Stimulated activated CD4-positive, alpha-beta T cell treated with anti-CD3 and anti-CD28 coated beads, Interleukin-15, amount 100 ng/mL, for 48 hours (primary cell): Measurements from ENCODE around the gene GPR17.

Experiments
- DNase-seq, 2 donors: peaks; one replicate each; pipeline ENCODE4 v3.0.0-alpha.2; 2020; ENCODE audit warnings: low read depth in 2 of 2

The GPR17 gene

DNA sequence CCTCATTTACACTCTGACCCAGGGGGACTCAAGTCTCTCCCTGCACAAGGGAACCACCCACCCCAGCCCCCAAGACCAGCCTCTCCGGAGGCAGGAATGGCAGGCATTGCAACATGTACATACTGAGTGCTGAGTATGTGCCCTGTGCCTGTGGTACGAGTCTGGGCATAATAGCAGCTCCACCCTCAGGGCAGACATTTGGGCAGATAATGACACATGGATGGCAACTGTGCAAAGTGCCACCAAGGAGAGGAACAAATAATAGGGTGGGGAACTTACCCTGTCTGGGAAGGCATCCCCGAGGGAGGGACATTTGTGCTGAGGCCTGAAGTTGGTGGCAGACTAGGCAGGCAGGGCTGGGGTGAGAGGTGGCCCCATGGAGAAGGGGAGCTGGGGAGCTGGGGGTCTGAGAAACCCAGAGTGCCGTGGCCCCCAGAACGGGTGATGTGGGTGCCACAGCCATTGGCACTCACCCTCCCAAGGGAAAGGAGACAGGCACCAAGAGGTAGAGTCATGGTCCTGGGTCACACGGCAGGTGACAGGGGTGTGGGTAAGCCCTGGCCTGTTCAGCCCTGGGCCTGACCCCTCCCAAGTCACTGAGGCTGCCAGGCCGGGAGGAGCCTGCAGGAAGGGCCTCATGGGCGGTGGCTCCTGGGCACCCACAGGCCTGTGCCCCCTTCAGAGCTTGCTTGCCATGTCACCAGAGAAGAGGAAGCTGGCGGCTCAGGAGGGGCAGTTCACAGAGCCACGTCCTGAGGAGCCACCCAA lies 15.7 kb upstream of the GPR17 start:
- DNase-seq: no peak

DNA sequence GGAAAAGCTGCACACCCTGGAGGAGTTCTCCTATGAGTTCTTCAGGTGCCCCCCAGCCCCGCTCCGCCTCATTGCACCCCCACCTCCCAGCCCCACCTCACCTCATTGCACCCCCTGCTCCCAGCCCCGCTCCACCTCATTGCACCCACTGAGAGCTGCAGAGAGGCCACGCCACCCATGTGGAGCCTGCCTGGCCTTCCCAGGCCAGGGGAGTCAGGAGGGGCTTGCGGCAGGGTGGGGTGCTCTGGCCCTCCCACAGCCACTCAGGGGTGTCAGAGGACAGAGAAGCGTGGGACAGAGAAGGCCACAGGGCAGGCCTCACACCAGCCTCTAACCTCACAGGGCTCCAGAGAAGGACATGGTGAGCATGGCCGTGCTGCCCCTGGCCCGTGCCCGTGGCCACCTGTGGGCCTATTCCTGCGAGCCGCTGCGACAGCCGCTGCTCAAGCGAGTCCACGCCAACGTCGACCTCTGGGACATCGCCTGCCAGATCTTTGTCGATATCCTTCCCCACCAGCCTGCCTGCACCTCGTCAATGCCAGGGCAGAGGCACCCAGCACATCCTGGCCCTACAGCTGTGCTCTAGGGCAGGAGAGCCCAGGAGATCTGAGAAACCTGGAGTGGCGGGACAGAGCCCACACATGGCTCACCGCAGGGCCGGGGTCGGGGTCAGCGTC lies 15.0 kb upstream of the GPR17 start:
- DNase-seq: no peak

DNA sequence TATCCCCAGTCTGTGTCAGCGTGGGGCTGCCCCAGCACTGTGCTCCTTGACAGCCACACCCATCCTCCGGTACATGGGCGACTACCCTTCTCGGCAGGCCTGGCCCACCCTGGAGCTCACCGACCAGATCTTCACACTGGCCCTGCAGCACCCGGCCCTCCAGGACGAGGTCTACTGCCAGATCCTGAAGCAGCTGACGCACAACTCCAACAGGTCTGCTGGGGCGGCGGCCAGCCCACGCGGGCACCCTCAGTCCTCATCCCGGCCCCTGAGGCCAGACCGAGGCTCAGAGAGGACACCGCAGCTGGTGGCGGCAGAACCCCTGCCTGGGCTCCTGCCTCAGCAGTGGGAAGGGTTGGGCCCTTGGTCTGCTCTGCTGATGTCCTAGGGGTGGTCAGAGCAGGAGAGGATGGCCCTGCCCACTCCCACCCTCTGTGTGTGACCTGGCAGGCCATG lies 14.4 kb upstream of the GPR17 start:
- no peak for DNase-seq

DNA sequence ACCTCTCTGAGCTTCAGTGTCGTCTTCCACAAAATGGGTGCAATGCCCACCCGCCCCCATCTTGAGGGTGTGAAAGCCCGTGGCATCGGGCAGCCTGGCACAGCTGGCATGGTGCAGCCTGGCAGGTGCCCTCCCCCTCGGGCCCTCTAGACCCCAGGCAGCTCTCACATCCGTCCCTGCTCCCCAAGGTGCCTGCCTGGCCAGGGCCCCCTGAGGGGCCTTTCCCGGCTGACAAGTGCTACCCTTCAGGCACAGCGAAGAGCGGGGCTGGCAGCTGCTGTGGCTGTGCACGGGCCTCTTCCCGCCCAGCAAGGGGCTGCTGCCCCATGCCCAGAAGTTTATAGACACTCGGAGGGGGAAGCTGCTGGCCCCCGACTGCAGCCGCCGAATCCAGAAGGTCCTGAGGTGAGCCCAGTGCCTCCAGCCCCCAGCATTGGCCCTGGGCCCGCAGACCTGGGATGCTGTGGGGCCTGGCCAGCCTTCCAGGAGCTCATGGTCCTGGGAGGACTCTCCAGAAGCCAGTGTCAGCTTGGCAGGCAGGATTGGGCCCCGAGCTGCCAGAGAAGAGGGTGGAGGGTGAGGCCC lies 13.9 kb upstream of the GPR17 start:
- no peak for DNase-seq

DNA sequence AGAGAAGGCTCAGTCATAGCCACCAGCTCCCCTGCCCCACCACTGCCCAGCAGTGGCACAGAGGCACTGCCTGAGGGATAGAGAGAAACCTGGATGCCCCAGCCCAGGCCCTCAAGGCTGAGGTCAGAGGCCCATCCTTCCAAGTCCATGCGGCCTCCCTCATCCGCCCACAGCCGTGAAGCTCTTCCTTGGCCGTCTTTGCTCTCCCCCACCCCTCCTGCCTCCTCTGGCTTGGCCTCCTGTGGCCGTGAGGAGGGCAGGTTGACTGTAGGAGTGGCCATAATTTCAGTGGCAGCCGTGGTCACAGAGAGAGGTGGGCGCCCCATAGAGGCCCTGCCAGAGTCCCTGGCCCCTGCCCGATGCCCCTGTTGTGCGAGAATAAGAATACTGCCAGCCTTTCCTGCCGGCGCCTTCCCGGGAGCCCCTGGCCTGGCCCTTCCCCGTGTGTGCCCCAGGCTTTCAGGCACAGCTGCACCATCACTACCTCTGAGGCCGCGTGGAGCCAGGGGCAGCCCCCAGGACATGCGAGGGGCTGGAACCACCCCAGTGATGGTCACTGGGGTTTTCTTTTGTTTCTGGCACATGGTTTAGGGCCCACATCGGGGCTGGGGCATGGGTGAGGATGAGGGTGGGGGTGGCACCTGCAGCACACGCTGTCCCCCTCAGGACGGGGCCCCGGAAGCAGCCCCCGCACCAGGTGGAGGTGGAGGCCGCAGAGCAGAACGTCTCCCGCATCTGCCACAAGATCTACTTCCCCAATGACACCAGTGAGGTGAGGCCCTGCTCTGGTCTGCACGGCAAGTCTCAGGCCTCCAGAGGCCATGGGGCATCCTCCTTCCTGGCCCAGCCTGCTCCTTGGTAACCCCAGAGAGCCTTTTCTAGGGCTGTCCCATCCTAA lies 13.1 kb upstream of the GPR17 start:
- DNase-seq: no peak

DNA sequence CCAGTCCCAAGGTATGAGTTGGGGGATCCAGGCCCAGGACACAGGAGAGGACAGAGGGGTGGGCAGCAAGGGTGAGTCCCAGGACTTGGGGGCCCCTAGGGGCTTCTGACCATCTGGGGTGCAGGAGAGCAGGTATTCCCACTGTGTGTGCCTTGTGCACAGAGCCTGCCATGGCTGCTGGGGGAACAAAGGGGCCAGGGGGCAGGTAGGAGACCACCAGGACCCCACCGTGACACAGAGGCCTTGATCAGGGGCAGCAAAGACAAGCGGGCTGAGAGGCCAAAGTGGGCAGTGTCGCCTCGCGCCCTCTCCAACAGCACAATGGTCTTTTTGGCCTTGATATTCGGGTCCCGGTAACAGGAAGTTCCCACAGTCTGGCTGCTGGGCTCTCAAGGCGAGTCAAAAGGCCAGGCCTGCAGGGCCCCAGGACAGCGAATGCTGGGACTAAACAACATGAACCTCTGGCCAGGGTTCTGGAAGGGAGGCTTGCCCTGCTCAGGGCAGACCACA lies 12.3 kb upstream of the GPR17 start:
- DNase-seq: no peak

DNA sequence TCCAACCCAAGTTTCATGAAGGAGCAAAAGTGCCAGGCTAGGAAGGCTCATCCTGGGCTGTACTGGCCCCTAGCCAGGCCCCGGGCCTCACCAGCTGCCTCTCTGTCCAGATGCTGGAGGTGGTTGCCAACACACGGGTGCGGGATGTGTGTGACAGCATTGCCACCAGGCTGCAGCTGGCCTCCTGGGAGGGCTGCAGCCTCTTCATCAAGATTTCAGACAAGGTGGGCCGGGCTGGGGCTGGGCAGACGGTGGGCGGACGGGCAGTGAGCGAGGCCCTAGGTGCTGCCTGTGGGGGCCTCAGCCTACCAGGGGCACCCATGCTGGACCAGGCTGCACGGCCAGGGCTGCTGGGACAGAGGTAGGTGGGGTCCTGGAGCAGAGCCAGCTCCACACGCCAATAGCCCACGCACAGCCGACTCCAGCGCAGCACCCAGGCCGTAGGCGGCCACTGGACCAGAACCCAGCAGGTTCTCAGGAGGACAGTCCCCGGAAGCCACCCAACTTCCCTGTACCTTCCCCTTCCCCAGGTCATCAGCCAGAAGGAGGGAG lies 11.8 kb upstream of the GPR17 start:
- no peak for DNase-seq

DNA sequence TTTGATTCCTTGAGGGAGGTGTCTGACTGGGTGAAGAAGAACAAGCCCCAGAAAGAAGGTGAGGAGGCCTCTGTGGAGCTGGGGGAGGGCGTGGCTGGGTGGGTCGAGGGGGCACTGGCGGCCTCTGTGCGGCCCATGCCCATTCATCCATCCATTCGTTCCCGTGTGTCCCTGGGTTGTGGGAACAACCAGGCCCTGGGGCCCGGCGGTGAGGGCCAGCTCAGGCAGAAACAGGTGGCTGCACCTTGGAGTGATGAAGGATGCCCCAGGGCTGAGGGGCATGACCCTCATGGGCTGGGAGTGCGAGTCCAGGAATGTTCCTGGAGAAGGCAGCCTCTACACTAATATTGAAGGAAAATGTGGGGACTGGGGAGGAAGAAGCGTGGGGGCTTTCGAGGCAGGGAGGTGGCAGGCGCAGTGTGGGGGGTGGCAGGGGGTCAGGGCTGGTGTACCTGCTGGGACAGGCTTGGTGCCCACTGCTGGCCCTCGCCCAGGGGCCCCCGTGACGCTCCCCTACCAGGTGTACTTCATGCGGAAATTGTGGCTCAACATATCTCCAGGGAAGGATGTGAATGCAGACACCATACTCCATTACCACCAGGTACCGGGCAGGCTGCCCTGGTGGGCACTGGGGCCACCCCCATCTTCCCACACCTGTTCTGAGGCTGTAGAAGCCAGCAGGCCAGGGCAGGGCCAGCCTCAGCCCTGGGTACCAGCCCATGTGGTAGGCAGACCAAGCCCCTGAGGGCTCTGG lies 11.2 kb upstream of the GPR17 start:
- DNase-seq: no peak

DNA sequence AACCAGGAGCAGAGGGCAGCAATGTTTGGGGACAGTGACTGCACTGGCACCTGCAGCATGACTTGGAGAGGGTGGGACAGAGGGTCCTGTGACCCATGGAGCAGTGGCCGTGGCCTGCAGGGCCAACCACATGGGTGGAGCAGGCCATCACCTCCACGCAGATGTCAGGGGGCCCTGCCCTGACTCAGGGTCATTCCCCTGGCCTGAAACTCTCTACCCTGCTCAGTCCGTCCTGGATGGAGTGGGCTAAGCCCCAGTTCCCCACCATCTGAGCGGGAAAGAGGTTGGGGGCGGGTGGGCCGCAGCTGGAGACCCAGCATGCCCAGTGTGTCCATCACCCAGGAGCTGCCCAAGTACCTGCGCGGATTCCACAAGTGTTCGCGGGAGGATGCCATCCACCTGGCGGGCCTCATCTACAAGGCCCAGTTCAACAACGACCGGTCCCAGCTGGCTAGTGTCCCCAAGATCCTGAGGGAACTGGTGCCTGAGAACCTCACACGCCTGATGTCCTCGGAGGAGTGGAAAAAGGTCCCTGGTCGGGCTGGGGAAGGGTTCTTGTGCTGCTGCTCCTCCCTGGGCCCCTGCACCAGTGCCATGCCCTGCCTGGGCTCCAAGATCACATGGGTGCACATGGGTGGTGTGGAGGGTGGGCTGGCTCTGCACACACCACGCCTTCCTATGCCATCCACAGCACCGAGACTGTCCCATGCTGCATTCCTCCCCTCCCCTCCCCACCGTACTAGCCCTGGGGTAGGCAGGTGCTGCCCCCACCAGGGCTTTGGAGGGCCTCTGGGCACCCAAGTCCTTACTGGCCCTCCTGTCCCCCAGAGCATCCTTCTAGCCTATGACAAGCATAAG lies 10.3 kb upstream of the GPR17 start:
- no peak for DNase-seq

DNA sequence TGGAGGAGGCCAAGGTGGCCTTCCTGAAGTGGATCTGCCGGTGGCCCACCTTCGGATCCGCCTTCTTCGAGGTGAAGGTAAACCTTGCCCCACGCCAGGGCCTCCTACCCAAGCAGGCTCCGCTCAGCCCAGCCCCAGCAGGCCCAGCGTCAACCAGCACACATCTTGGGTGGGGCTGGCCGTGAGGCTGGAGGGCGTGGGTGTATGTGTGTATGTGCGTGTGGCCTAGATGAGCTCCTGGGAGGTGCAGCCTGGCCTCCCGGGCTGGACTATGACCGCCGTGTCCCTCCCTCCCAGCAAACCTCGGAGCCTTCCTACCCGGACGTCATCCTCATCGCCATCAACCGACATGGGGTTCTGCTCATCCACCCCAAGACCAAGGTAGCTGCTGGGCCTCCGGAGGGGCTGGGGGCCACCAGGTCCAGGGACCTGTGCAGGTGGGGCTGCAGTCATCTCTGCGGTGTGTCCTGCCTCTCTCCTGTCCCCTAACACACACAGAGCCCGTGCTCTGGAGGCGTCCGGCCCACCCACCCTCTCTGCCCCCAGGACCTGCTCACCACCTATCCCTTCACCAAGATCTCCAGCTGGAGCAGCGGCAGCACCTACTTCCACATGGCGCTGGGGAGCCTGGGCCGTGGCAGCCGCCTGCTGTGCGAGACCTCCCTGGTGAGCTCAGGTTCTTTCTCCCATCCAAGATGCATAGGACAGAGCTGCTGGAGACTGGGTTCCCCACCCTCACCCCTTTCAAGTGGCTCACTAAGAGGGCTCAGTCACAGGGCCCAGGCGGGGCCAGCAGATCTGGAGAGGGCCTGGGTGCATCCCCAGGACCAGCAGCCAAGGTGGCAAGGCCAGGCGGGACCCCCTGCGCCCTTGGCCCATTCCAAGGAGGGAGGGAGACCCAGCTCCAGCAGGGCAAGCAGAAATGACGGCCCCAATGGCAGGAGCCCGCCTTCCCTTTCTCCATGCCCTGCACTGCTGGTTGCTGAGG lies 9.4 kb upstream of the GPR17 start:
- DNase-seq: no peak

DNA sequence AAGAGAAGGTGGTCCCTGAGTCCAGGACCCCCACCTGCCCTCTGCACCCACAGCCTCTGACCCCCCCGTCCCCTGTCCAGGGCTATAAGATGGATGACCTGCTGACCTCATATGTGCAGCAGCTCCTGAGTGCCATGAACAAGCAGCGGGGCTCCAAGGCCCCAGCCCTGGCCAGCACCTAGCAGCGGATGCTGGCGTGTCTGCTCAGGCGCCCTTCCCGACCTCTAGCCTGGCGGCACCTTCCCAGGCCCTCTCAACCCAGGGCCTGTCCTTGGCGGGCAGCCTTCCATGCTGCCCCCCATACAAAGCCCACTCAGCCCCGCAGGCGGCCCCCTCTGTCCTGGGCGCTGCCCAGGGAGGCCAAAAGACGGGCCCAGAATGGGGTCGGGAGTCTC lies 8.7 kb upstream of the GPR17 start:
- DNase-seq: no peak

DNA sequence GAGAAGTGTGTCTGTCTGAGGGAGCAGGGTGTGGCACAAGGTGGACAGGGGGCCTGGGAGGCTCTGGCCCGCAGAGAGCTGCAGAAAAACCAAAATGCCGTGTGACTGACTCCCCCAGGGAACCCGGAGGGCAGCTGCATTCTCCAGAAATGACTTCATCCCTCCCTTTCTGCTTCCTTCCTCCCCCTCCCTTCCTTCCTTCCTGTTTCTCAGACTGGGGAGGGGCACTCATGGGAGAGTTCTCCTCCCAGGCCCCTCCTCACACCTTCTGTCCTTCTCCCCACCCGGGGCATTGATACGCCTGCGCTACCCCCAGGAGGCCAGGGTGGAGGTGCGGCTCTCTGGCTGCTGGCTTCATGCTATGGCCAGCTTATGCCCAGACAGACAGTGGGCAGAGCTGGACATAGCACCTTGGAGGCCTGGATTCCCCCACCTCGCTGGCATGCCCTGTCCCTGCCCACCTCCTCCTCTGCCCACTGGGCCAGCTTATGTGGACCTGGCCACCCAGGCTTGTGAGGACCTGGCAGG lies 8.2 kb upstream of the GPR17 start:
- no peak for DNase-seq

DNA sequence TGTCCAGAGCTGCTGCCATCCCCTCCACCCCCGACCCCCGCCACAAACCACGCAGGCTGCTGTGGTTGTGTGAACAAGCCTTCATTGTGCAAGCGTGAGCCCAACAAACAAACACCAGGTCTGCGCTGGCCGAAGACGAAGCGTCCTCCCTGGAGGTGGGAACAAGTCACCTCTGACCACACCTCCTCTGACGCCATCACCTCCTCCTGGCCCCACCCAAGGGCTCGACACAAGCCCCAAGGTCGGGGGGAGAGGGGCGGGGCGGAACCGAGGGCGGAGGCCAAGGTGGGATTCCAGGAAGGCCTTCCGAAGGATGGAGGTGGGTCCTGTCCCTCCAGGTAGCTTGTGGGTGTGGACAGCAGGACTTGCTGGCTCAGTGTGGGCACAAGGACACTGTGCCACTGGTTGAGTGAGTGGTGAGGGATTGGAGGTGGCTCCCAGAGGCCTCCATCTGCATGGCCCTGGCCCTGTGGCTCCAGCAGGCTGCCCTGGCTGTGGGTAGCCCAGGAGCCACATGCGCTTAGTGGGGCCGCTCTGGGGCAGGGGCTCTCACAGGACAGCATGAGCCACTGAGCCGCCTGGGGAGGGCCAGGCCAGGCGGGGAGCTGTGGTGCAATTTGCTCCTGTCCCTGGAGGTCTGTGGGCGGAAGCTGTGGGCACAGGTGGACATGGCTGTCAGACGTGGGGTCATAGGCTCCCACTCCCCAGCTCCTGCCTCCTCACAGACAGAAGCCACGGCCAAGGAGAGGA lies 7.4 kb upstream of the GPR17 start:
- no peak for DNase-seq

DNA sequence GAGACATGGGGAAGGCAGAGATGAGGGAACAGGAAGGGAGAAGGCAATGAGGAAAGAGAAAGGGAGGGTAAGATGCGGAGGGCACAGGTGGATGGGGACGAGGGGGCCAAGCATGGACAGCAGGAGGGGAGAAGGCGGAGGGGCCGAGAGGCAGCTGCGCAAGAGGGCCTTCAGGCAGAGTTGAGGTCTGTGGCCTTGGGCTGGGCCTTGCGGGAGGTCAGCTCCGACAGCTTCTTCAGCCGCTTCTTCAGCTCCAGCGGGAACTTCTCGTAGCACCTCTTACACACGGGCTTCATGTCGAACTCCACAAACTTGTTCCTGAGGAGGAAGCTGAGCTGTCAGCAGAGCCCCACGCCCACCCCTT lies 6.9 kb upstream of the GPR17 start:
- DNase-seq: no peak

DNA sequence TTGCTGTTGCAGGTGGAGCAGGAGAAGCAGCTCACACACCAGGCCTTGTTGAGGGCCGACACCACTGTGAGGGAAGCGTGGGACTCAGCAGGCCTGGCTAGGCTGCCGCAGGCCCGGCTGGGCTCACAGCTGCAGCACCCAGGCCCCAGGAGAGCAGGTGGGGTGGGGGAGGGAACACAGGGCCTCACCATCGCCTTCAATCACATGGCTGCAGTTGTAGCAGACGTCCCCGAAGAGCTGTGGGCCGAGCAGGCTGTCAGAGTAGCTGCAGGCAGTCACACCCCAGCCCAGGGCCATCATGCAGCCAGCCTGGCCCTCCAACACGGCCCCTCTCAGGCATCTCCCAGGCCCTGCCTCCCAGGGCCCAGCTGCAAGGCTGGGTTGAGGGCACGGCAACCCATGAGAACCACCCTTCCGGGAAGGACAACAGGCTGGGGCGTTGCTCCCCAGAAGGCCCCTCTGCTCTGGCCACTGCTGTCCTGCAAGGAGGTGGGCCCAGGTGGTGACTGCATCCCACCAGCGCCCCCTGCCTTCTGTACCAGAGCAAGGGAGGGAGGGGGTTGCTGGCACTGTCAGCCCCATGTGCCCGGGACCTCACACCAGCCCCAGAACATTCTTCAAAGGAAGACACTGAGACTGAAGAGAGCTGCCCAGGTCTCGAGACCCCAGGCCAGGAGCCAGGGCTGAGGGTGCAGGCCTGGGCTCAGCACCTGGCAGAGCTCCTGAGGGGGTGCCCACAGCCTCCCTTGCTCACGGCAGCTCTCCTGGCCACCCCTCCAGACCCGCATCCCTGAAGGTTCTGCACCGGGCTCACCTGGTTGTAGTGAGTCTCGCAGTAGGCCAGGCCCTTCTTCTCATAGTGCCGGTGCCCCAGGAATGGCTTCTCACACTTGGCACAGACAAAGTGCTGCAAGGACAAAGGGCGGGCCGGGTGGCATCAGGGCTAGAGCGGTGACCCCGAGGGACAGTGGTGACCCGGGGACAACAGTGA lies 5.6 kb upstream of the GPR17 start:
- DNase-seq: peak in 1 of 2 donors; percentile 20

DNA sequence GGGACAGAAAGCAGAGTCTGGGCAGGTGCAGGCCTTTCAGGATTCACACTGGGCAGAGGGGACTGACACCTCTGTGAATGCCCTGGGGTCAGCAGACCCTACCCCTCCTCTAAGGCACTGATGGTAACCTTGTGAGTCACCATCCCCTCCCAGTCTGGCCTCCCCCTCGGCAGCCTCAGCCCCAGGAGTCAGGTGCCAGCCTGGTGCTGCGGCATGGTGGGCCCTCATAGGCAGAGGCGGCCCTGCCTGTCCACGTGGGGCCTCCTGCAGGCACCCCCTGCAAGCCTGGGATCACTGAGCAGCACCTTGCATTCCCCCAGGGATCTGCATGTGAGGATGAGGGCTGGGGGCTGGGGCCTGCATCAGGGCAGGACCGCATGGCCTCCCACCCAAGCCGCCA lies 4.8 kb upstream of the GPR17 start:
- DNase-seq: no peak
